ENCODE measurements around the gene RACK1. TPM values are rescaled to one million over a fixed set of nuclear protein-coding genes. Genes with fewer than 3 reads are reported as not detected.
"Not testable (repeated sequence)": the region's sequence is repeated elsewhere in the genome, so short reads cannot be mapped to it uniquely, and the experiment has no call there.

RACK1 gene
- polyA plus RNA-seq, 1 of the 3 experiments (the other 2 are of a cell fraction) = 4,715 TPM

DNA sequence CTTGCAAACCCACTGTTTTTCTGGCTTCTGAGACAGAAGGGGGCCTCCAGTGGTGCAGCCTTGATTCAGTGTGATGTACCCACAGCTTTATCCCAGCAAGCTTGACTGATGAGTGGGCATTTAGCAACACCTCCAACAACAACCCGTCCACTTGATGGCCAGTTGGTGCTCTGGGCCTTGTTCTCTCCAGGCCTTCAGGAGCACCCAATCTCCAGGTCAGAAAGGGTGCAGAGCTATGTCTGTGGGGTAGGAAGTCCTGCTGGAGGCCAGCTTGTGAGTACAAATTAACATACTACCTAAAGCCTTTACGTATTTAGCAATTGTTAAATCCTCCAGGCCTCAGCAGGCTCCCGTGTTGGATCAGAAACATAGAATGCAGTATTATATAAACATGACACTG is 27.4 kb upstream of the RACK1 start:
- H3K4me1 ChIP-seq (ENCODE audit: control insufficient read depth in 1 of 2, insufficient read depth in 2 of 2, low read depth in 1 of 2, low read length in 1 of 2) = no peaks in the 10 kb centered on the region
- no peak overlapping the region for H3K9ac ChIP-seq
- H3K9me2 ChIP-seq = no peaks in the 10 kb centered on the region
- no peak for DNase-seq
- WGBS (ENCODE audit: low lambda C conversion rate) = 90% methylated on average over 3 of the region's 3 CpGs
- no peak overlapping the region for H3K27ac ChIP-seq (ENCODE audit: low read depth in 2 of 2, low read length in 1 of 2)
- CTCF ChIA-PET = no interaction called here
- POLR2A ChIA-PET = no interaction called here
- H3K79me2 ChIP-seq (ENCODE audit: insufficient read depth) = no peaks in the 10 kb centered on the region
- no peak overlapping the region for H2AFZ ChIP-seq (ENCODE audit: low read depth)
- H3K4me3 ChIP-seq (ENCODE audit: low read depth in 2 of 2, low read length in 1 of 2) = no peak overlapping the region
- H3K36me3 ChIP-seq (replicated peaks in 1 of 2; ENCODE audit: control insufficient read depth in 1 of 2, insufficient read depth in 2 of 2, low read length in 1 of 2) = no peaks in the 10 kb centered on the region
- TF ChIP-seq CTCF (IDR thresholded peaks at IDR 0.05) (no peak), TEAD4 (IDR thresholded peaks at IDR 0.05; ENCODE audit: borderline replicate concordance, insufficient read depth) (no peak), ZBTB33 (IDR thresholded peaks at IDR 0.05; ENCODE audit: borderline replicate concordance, low read depth) (no peak)
- TF ChIP-seq, protein P1, sequence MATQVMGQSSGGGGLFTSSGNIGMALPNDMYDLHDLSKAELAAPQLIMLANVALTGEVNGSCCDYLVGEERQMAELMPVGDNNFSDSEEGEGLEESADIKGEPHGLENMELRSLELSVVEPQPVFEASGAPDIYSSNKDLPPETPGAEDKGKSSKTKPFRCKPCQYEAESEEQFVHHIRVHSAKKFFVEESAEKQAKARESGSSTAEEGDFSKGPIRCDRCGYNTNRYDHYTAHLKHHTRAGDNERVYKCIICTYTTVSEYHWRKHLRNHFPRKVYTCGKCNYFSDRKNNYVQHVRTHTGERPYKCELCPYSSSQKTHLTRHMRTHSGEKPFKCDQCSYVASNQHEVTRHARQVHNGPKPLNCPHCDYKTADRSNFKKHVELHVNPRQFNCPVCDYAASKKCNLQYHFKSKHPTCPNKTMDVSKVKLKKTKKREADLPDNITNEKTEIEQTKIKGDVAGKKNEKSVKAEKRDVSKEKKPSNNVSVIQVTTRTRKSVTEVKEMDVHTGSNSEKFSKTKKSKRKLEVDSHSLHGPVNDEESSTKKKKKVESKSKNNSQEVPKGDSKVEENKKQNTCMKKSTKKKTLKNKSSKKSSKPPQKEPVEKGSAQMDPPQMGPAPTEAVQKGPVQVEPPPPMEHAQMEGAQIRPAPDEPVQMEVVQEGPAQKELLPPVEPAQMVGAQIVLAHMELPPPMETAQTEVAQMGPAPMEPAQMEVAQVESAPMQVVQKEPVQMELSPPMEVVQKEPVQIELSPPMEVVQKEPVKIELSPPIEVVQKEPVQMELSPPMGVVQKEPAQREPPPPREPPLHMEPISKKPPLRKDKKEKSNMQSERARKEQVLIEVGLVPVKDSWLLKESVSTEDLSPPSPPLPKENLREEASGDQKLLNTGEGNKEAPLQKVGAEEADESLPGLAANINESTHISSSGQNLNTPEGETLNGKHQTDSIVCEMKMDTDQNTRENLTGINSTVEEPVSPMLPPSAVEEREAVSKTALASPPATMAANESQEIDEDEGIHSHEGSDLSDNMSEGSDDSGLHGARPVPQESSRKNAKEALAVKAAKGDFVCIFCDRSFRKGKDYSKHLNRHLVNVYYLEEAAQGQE (IDR thresholded peaks at IDR 0.05; ENCODE audit: low read depth, low read length) = no peak
- no peaks in the 10 kb centered on the region for H3K9me3 ChIP-seq
- H3K27me3 ChIP-seq (ENCODE audit: insufficient read depth) = no peaks in the 10 kb centered on the region
- H4K20me1 ChIP-seq (ENCODE audit: insufficient read depth) = no peaks in the 10 kb centered on the region
- no peak overlapping the region for H3K4me2 ChIP-seq
- no peaks in the 10 kb centered on the region for H3F3A ChIP-seq (replicated peaks; ENCODE audit: insufficient read depth)

DNA sequence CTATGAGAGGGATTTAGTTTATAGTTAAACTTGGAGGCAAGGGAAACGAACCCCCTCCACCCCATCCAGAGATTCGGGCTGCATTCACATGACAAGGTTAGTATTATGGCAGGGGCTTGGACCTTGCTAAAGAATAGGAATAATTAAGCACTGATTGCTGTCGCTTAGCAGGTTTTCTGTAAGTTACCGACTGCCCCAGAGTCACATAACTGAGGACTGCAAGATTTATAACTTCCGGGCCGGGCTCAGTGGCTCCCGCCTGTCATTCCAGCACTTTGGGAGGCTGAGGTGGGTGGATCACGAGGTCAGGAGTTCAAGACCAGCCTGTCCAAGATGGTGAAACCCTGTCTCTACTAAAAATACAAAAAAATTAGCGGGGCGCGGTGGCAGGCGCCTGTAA is 24.2 kb upstream of the RACK1 start:
- POLR2A ChIA-PET; H3K9ac ChIP-seq; H4K20me1 ChIP-seq (ENCODE audit: insufficient read depth); H2AFZ ChIP-seq (ENCODE audit: low read depth); H3K4me3 ChIP-seq (ENCODE audit: low read depth in 2 of 2, low read length in 1 of 2); H3K4me2 ChIP-seq; H3K27ac ChIP-seq (ENCODE audit: low read depth in 2 of 2, low read length in 1 of 2); H3K9me2 ChIP-seq; DNase-seq; H3K4me1 ChIP-seq (ENCODE audit: control insufficient read depth in 1 of 2, insufficient read depth in 2 of 2, low read depth in 1 of 2, low read length in 1 of 2); H3K27me3 ChIP-seq (ENCODE audit: insufficient read depth); H3K36me3 ChIP-seq (replicated peaks in 1 of 2; ENCODE audit: control insufficient read depth in 1 of 2, insufficient read depth in 2 of 2, low read length in 1 of 2); H3F3A ChIP-seq (replicated peaks; ENCODE audit: insufficient read depth); H3K9me3 ChIP-seq; CTCF ChIA-PET: not testable (repeated sequence)
- peaks cover 10% of the 10 kb centered on the region for H3K79me2 ChIP-seq (ENCODE audit: insufficient read depth)
- WGBS (ENCODE audit: low lambda C conversion rate) = 83% methylated on average over 11 of the region's 12 CpGs

DNA sequence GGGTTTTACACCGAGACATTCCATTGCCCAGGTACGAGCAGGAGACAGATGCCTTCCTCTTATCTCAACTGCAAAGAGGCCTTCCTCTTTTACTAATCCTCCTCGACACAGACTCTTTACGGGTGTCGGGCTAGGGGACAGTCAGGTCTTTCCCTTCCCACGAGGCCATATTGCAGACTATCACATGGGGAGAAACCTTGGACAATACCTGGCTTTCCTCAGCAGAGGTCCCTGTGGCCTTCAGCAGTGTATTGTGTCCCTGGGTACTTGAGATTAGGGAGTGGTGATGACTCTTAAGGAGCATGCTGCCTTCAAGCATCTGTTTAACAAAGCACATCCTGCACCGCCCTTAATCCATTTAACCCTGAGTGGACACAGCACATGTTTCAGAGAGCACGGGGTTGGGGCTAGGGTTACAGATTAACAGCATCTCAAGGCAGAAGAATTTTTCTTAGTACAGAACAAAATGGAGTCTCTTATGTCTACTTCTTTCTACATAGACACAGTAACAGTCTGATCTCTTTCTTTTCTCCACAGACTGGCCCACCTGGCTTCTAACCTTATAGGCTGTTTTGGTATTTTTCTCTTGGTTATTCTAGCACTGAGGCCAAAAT is 23.7 kb upstream of the RACK1 start:
- H3K36me3 ChIP-seq (replicated peaks in 1 of 2; ENCODE audit: control insufficient read depth in 1 of 2, insufficient read depth in 2 of 2, low read length in 1 of 2); H3K9me2 ChIP-seq; H3K9ac ChIP-seq; H3K9me3 ChIP-seq; H3F3A ChIP-seq (replicated peaks; ENCODE audit: insufficient read depth); DNase-seq; CTCF ChIA-PET; H4K20me1 ChIP-seq (ENCODE audit: insufficient read depth); H3K27ac ChIP-seq (ENCODE audit: low read depth in 2 of 2, low read length in 1 of 2); H3K27me3 ChIP-seq (ENCODE audit: insufficient read depth); H3K4me3 ChIP-seq (ENCODE audit: low read depth in 2 of 2, low read length in 1 of 2); POLR2A ChIA-PET; H3K4me2 ChIP-seq; H2AFZ ChIP-seq (ENCODE audit: low read depth); H3K4me1 ChIP-seq (ENCODE audit: control insufficient read depth in 1 of 2, insufficient read depth in 2 of 2, low read depth in 1 of 2, low read length in 1 of 2): not testable (repeated sequence)
- 80% methylated on average over 8 of the region's 8 CpGs for WGBS (ENCODE audit: low lambda C conversion rate)
- peaks cover 15% of the 10 kb centered on the region for H3K79me2 ChIP-seq (ENCODE audit: insufficient read depth)
